GM21367 (cell line): Measurements from ENCODE around the gene DUSP6.

Source experiments
- ATAC-seq: cut with Tn5 transposase; IDR thresholded peaks from one replicate; pipeline ENCODE4 v1.9.1; 2021; ENCODE audit not compliant: unreplicated experiment

Gene DUSP6

DNA sequence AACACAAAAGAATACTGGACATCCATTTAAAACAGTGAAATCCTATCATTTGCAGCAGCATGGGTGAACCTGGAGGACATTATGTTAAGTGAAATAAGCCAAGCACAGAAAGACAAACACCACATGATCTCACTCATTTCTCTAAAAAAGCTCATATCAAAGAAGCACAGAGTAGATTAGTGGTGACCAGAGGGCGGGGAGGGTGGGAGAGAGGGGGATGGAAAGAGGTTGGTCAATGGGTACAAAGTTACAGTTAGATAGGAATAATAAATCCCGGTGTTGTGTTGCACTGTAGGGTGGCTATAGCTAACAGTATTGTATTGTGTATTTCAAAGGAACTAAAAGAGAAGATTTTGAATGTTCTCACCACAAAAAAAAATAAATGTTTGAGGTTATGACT, 52.4 kb downstream of the DUSP6 start:
- ATAC-seq, result no peak

DNA sequence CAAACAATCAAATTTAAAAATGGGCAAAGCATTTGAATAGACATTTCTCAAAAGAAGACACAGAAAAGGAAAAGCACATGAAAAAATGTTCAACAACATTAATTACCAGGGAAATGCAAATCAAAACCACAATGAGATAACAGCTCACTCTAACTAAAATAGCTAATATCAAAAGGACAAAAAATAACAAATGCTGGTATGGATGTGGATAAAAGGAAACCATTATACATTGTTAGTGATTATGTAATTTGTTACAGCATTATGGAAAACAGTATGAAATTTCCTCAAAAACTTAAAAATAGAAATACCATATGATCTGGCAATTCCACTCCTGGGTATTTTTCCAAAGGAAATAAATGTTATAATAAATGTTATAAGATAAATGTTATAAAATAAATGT, 52.9 kb downstream of the DUSP6 start:
- no peak for ATAC-seq
